ENCODE measurements around the gene DSTN.

The DSTN gene

DNA sequence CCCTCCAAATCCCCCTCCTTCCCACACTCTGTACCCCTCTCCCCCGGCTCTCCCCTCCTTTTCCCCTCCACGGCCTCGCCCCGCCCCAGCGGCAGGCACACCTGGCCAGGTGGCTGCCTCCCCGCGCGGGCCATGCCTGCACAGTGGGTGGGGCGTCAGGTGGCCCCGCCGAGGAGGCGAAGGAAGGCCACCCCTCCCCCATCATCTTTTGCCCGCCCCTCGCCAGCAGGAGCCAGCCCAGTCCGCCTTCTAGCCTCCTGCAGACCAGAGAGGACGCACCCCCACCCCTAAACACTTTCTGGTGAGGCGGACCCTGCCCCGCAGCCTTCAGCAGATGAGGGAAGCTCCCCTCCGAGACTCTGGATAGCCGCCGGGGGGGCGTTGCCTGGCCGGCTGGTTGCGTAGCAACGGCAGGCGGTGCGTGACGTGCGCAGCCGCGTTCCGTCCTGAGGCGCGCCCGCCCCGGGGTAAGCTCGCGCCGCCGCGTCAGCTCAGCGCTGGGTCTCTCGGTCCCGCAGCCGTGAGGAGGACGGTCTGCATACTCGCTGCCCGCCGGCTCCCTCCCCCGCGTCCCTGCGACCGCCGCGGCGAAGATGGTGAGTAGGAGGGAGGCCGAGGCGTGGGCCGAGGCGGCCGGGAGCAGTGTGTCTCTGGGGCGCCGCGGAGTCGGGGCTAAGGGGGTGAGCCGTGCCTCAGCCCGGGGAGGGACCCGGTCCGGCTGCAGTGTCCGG is at the start of gene DSTN:
Gene DSTN (plus strand): TSS at position 460 of the 731 bp plus-strand sequence. CDS start 134 bp downstream, at position 594.
- peak; percentile 97 for DNase-seq

DNA sequence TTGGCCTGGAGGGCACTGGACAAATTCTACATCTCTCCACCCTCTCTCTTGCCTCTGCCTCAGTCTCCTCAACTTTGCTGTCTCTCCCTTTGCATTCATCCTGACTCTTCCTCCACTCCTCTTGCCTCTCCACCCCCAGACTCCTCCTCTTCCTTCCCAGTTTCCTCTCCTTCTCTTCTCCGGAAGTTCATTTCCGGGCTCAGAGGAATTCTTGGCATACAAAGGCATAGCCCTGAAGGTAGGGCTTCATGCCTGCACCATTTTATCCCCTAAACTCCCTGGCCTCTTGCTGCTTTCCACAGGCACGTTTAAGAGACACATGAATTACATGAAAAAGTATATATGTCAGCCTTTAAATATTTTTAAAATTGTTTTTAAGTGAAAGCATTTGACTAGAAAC is 49.3 kb upstream of the DSTN start:
- DNase-seq: no peak

DNA sequence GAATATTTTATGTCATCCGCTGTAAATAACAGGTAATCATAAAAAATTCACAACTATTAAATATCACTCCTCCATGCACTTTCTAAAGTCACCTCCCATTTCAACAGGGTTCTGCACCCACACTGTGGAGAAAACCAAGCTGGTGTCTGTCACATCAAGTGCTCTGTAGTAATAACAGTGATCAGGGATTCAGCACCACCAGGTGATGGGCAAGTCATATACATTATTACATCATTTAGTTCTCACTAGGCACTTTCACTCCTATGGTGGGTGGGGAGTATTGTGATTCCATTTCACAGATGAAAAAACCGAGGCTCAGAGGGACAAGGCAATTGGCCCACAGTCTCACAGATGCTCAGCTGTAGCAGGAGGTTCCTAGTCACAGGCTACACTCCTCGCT is 47.3 kb upstream of the DSTN start:
- no peak for DNase-seq

DNA sequence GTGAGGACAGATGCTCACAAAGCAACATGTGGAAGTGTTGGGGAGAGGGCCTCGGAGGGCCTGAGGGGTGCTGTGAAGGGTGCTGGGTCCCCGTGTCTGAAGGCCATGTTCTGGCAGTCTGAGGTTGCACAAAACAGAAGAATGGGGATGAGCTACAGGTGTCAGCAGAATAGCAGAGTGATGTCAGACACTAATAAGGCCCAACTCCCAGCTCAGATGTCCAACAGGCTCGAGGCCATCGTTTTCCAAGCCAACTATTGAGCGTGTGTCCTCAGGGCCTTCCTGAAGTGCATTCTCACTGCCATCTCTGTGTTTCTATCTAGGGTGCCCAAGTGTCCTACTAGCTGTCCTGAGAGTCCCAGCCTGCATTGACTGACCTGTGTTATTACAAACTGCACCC is 46.5 kb upstream of the DSTN start:
- no peak for DNase-seq

DNA sequence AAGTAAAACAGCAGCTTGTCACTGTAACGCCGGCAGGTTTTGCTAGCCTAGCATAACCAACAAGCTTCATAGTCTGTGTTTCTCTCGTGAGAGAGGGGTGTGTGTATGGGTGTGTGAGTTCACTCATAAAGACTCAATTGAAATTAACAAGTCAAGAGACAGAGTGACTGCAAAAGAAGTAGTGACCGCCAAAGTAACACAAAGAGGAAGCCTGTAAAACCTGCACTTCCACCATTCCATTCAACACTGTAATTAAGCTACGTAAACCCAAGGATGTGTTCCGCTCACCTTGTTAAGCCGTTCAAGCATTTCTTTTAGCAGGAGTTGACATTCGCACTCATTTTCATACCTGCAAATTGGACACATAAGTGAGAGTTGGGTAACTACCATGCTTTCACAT is 45.3 kb upstream of the DSTN start:
- no peak for DNase-seq

DNA sequence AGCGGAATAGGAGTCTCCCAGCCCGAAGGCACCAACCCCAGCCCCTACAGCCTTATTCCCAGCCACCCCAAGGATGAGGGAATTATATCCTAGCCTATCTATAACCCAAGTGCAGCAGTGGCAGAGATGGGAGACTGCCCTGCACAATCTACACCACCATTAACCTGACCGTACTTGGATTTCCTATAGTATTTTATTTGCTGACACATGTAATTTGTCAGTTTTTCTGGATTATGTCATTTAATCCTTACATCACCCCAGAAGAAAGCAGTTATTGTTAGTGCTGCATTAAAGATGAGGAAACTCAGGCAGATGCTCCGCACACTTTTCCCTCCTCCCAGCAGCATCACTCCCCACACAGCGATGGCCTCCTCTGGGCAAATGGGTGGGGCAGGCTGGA is 44.7 kb upstream of the DSTN start:
- DNase-seq: no peak

DNA sequence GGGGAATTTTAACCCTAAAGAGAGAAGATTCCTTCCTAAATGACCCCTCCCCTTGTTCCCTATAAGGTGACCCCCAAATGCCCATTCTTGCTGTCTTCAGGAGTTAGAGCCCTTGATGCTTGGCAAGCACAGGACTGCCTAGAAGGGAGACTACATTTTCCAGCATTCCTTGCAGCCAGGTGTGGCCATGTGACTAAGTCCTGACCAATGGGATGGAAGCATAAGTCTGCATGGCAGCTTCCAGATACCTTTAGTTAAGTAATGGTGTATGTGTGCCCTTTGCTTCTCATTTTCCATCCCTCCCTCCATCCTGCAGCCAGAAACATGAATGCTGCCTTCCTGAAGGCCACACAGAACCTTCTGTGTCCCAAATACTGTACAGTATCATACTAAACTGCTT is 44.2 kb upstream of the DSTN start:
- no peak for DNase-seq

DNA sequence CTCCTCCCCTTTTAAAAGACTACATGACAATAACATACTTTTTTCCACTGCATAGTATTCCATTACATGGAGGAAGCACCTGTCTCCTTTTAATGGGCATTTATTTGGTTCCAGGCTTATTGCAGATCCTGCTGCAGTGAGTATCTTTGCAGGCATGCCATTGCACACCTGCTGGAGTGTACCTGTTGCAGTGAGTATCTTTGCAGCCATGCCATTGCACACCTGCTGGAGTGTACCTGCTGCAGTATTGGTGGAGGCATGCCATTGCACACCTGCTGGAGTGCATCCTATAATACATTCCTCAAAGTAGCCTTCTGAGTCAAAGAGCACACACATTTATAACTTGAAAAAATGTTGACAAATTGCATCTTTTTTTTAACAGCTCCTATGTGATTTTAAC is 40.3 kb upstream of the DSTN start:
- DNase-seq: no peak

DNA sequence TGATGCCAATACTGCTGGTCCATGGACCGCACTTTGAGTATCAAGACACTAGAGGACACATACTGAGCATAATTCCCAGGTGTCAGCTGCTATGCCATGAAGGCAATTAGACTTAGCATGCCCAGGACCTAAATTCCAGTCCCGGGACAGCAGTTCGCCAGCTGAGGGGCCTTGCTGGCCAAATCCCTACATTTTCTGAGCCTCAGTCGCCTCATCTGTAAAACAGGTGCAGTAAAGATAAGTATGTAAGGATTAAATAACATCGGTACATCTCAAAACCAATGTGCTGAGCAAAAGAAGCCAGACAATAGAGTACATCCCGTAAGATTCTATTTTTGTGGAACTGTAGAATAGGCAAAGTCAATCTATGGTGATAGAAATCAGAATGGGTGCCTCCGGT is 39.7 kb upstream of the DSTN start:
- DNase-seq: no peak

DNA sequence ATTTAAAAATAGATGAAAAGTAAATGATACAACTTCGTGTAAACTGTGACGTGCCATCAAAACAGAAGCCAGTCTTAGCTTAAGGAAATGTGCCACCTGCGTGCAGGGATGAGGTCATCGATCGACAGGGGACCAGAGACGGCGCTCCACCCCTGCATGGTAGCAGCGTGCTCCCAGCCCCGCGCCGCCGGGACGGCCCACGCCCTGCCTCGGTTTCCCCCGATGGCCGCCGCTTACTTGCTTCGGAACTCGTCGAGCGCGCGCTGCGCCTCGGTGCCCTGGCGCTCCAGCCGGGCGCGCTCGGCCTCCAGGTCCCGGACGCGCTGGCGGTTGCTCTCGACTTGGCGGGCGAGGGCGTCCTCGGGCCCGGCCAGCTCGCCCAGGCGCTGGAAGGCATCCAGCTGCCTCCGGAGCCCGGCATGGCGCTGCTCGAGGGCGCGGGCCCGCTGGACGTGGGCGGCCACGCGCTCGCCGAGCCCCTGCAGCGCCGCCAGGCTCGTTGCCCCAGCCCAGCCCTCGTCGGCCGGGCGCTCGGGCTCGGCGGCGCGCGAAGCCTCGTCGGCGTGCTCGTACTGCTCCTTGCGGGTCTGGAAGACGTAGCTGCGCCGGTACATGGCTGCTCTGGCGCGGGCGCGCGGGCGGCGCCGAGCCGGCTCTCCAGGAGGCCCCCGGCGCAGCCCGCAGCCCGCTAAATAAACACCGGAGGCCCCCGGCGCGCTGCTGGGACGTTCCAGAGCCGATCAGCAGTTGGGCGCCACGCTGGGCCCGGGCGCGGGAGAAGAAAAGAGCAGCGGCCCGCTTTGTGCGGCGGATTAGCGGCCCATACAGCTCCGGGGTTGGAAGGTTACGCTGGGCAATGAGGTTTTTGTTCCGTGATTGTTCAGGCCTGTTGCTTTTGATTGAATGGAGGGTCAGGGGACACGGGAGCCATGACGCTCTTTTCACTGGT is 38.9 kb upstream of the DSTN start, which contains the start of gene BFSP1:
Gene BFSP1 (minus strand): TSS at position 664 of the 949 bp plus-strand sequence. CDS start 50 bp downstream, at position 614.
- DNase-seq: peak; percentile 81

DNA sequence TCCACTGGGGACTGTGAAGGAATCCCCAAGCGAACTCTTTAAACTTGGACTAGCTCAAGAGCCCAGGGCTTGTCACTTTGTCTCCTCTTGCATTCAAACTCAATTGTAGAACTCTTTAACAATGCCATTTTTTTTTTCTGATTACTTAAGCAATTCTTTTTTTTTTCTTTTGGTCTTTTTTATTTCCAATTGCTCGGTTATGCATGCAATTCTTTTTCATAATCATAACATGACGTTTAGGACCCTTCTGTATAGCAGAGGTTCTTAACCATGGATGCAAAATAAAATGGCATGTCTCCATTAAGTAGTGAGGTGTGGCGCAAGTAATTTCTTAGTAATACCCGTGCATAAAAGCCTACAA is 38.2 kb upstream of the DSTN start:
- no peak for DNase-seq

DNA sequence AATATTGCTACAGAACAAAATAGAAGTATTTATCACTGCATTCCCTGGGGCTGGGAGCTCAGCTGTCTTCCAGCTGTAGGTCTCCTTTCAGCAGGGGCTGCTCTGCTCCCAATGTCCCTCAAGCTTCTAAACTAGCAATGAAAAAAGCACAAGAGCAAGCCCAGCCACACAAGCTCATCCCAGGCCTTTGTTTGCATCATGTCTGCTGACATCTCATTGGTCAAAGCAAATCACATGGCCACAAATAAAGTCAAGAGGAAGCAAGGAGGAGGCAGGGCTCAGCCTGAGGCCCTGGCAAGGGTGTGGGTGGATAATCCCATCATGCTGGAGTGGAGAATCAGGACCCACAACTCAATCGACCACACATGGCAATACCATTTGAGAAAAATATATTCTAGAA is 36.5 kb upstream of the DSTN start:
- no peak for DNase-seq

DNA sequence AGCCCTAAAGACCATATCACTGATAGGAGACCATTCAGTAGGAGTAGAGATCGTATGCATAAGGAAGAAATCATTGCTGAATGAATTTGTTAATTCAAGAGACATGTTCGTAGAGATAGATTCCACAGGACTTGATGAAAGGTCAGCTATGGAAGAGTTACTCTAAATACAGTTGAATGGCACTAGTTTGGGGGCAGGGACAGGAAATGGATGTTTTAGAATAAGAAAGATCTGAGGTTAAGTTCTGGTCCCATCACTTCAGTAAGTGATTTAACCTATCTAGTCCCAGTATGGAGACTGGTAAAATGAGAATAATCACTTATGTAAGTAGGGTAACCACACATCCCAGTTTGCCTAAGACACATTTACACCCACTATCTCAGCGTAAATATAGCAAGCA is 35.8 kb upstream of the DSTN start:
- no peak for DNase-seq

DNA sequence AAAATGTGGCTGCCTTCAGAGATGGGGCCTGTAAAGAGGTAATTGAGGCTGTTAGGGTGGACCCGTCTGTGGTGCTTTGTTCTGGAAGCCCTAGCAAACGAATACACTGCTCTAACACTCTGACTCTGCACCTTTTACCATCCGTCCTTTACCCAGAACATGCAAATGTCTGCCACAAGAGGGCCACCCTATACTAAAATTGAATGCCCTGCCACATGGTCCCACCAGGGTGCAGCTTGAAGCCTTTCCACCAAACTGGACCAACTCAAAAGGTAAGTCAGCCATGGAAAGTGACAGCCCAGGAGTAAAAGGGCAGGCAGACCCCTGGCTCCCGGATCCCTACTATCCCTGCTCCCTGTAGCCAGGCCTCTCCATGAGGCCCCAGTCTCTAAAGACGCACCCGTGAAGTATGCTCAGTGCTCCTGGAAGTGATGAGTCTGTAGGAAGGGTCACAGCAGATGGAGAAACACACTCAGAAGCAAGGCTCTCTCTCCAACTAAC is 32.9 kb upstream of the DSTN start:
- DNase-seq: peak; percentile 86

DNA sequence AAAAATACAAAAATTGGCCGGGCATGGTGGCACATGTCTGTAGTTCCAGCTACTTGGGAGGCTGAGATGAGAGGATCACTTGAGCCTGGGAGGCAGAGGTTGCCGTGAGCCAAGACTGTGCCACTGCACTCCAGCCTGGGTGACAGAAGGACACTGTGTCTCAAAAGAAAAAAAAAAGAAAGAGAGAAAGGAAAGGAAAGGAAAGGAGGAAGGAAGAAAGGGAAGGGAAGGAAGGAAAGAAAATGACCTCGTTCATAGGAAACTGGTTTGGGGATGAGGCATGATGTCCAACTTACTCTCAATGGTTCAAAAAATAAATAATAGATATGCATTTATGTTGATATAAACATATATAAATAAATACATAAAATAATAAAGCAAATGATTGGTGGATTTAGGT is 31.9 kb upstream of the DSTN start:
- DNase-seq: no peak

DNA sequence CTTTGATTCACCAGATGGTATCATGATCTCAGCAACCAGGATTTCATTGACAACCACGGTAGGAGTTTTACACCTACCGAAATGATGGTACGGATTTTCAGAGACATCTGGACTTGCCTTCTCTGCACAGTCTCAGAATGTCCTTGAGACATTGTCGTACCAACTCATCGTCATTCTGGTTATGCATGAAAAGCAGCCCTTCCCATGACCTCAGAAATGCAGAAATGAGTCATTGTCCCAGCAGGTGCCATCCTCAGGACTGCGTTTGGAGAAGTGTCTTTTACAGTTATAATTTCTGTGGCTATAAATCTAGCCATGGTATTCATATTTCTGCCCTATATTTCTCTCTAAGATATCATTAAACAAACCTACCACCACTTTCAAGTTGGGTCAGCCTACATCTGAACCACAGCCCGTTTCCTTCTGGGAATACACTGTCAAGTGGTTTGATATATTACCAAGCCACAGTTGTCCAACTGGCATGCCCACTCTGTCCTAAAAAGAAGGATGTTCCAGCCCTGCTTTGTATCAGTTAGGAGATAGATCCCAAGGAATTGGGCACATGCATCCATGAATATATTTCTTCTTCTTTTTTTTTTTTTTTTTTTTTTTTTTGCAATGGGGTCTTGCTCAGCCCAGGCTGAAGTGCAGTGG is 31.2 kb upstream of the DSTN start:
- no peak for DNase-seq

DNA sequence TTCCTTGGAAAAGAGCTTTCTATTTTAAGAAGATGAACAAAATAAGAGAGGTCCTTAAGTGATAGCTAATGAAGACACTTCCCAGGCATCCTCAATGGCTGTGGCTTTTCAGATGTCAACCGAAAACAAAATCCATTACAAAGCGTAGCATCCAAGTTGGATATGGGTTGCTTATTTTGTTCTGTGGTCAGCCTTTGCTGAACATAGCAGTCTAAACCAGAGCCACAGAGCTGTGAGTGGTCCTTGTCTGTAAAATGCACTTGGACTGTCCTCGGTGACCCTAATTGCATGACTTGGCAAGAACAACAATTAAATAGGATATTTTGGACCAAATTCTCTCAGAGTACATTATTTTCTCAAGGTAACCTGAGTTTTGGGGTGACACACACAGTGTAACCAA is 28.3 kb upstream of the DSTN start:
- DNase-seq: no peak

DNA sequence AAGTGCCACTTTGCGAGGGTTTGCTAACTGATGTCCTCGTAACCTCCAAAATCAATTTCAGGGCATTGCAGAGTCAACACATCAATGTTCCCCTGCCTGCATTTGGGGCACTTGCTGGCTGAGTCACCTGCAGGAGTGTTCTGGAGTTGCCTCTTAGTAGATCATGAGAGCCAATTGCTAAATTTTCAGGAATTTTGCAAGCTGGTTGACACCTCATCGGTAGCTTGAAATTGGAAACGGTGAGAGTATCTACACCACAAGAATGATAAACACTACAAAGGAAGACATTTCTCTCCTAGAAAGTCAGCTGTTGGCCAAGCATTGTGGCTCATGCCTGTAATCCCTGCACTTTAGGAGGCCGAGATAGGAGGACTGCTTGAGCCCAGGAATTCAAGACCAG is 27.9 kb upstream of the DSTN start:
- DNase-seq: no peak

DNA sequence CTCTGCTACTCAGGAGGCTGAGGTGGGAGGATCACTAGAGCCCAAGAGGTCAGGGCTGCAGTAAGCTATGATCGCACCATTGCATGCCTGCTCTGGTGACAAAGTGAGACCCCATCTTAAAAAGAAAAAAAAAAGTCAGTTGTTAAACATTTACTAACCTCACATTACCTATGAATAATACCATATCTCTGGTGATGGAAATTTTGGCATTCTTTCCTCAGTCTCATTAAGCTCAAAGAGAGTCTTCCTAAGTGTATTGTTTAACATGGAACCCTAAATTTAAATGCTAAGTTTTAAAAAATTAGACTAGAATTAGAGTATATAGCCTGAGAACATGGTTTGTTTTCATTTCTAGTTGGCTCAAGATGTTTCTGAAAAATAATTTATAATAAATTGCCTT is 27.4 kb upstream of the DSTN start:
- DNase-seq: no peak

DNA sequence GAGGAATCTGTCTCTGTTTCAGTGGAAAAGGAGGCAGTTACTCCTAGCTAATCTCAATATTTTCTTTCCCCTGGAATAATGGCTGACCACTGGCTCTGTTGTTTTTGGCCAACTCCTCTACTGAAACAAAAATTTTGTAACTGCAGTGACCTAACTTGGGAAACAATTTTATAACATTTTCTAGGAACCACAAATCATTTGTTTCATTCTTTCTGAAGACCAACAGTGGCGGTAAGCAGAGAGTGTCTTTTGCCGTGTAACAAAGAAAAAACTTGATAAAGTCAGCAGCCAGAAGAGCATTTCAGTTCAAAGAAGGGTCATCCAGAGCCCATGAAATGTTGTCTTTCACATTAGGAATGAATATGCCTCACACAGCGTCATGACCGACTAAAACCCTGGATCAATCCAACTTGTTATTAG is 26.9 kb upstream of the DSTN start:
- DNase-seq: no peak

DNA sequence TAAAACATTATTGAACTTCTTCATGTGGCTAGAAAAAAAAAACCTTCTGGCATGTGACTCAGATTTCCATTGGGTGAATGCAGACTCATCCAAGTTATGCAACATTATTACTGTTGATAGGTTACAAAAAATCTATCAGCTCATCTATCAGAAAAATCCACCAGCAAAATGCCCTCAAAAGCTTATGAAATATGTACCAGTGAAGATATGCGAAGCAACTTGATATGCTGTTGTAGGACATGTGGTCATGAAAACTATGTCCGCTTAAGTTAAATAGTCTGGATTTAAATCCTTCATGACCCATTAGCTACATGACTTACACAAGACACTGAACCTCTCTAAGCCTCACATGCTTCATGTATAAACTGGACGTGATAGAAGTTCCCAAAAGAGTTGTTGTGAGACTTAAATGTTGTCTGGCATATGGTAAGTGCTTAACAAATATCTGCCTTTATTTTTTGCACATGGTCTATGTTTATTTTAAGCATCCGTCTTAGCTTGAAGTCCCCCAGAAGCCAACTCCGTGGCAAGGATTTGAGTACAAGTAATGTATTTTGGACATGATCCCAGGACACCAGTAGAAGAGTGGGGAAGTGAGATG is 26.2 kb upstream of the DSTN start:
- no peak for DNase-seq

DNA sequence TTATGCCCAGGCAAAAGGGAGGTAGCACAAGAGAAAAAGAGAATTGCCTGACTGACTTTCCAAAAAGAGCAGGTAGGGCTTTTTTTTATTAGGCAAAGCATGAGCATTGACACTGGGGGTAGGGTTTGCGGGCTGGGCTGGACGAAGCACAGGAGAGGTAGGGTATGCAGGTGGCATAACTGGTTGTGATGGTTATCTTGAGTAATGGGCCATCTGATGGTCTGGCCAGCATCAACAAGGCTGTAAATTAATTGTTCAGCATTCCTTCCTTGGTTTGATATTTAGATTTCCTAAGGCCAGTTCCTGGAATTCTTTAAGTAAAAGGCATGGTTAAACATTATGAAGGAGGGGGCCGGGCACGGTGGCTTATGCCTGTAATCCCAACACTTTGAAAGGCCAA is 24.7 kb upstream of the DSTN start:
- no peak for DNase-seq

DNA sequence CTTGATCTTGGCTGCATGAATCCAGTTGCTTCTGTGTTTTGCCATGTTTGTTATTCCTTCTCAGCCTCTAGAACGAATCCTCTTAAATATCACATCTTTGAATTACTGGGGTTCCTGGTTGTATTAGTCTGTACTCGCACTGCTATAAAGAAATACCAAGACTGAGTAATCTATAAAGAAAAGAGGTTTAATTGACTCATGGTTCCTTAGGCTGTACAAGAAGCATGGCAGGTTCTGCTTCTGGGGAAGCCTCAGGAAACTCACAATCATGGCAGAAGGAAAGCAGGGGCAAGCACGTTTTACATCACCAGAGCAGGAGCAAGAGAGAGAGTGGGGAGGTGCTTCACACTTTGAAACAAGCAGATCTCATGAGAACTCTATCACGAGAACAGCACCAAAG is 20.7 kb upstream of the DSTN start:
- no peak for DNase-seq
